Transverse colon (tissue), 4 donors: ENCODE results near the gene SMAD4.

Experiments
- CTCF ChIP-seq, 5 experiments: fragments of 200-600 bp in 3 of 5; fragments of 450-650 bp in 2 of 5; sonication (generic) in 3 of 5; IDR thresholded peaks; 1 replicate in 2 of 5; 2 replicates in 3 of 5; pipeline ENCODE4 v1.5.1; 2016 to 2017; ENCODE audit warnings: antibody characterized with exemption in 5 of 5, inconsistent platforms in 3 of 5, mild to moderate bottlenecking in 2 of 5, moderate library complexity in 1 of 5
- POLR2AphosphoS5 ChIP-seq, 3 donors: sonication (generic); formaldehyde crosslinking; IDR thresholded peaks; one replicate each; pipeline ENCODE4 v1.6.1; 2016; ENCODE audit warnings: antibody characterized with exemption in 3 of 3

- TF ChIP-seq CTCF (IDR thresholded peaks at IDR 0.05) (no peak), POLR2AphosphoS5 (IDR thresholded peaks at IDR 0.05) (no peak)
Observed at GRCh38 chr18:51020536-51020935, 9.5 kb upstream of the SMAD4 start.
